ENCODE results near the gene SMIM24. TPM values are rescaled to one million over a fixed set of nuclear protein-coding genes. Genes with fewer than 3 reads are reported as not detected.
A peak's percentile ranks its signal among the peaks of the same experiment; 100 is the strongest.

The SMIM24 gene
- total and polyA plus RNA-seq, 10 of the 15 experiments (the other 5 are each of a cell fraction or from before 2014, with no cell fraction given), result 0.14 to 0.44 (median 0.23) TPM; not detected in 4

DNA sequence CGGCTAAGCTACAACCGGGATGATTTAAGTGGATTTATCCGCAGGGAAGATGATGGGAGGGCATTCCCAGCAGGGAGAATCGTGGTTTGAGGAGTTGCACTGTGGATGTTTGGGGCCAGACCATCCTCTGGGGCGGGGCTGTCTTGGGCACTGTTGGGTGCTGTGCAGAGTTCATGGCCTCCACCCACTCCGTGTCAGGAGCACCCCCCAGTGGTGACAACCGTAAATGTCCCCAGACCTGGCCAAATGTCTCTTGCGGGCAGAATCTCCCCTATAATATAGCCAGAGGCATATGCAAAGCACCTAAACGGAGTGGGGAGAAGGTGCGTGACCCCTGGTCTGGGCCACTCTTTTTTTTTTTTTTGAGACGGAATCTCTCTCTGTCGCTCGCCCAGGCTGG is 40.2 kb downstream of the SMIM24 start (continued):
- TF ChIP-seq, protein P1, sequence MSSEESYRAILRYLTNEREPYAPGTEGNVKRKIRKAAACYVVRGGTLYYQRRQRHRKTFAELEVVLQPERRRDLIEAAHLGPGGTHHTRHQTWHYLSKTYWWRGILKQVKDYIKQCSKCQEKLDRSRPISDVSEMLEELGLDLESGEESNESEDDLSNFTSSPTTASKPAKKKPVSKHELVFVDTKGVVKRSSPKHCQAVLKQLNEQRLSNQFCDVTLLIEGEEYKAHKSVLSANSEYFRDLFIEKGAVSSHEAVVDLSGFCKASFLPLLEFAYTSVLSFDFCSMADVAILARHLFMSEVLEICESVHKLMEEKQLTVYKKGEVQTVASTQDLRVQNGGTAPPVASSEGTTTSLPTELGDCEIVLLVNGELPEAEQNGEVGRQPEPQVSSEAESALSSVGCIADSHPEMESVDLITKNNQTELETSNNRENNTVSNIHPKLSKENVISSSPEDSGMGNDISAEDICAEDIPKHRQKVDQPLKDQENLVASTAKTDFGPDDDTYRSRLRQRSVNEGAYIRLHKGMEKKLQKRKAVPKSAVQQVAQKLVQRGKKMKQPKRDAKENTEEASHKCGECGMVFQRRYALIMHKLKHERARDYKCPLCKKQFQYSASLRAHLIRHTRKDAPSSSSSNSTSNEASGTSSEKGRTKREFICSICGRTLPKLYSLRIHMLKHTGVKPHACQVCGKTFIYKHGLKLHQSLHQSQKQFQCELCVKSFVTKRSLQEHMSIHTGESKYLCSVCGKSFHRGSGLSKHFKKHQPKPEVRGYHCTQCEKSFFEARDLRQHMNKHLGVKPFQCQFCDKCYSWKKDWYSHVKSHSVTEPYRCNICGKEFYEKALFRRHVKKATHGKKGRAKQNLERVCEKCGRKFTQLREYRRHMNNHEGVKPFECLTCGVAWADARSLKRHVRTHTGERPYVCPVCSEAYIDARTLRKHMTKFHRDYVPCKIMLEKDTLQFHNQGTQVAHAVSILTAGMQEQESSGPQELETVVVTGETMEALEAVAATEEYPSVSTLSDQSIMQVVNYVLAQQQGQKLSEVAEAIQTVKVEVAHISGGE (CRISPR knock-in tag; IDR thresholded peaks at IDR 0.05), result no peak
- no peak for TF ChIP-seq MEF2B (IDR thresholded peaks at IDR 0.05; ENCODE audit: partially characterized antibody, poor library complexity, severe bottlenecking)
- no peak for TF ChIP-seq SPI1 (IDR thresholded peaks at IDR 0.05; ENCODE audit: borderline replicate concordance, insufficient read depth, low read depth, low read length)

DNA sequence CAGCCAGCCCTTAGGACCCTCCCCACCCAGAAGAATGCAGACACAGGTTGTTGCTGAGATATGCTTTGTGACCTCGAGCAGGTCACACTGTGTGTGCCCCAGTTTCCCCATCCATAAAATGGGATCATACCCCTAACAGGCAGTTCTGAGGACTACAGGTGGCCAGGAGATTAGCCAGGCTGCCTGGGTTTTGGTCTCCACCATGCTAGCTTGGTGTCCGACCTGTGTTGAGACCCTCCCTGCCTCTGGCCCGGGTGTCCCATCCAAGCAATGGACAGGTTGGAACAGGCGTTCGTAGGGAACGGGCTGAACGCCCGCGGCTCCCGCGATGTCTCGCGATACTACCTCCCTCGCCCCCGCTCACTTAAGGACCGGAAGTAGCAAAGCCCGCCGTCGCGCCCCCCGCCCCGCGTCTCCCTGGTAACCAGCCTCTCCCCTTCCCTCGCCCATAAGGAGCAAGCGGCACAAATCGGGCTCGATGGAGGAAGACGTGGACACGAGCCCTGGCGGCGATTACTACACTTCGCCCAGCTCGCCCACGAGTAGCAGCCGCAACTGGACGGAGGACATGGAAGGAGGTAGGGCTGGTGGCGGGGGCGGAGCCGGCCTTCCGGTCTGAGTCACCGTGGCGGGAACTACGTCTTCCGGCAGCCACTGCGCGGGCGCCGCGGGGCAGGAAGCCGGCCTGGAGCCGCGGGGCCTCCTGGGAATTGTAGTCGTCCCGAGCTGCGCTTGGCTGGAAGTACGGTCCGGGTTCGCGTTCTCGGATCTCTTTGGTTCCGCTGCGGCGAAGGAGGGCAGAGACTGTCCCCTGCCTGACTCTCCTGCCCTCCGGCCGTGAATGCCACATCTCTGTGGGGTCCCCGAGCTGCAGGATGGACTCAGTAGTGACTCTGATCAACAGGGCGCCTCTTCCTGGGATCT is 45.4 kb downstream of the SMIM24 start:
- under 1% methylated on average over 64 of the region's 67 CpGs for WGBS (ENCODE audit: insufficient coverage, insufficient replicate concordance, low lambda C conversion rate, missing lambda C conversion rate)
- Histone ChIP-seq H3K9me3 (replicated peaks; ENCODE audit: control insufficient read depth, insufficient read depth, low read length) (peaks cover 3% of the 10 kb centered on the region; the same call in 2 of the 3 replicates), H3K27me3 (replicated peaks in 1 of 2; ENCODE audit: control insufficient read depth in 2 of 2, insufficient read depth in 2 of 2, low read length in 1 of 2) (no peaks in the 10 kb centered on the region), H3K79me2 (ENCODE audit: control insufficient read depth, insufficient read depth, low read length) (no peaks in the 10 kb centered on the region; the same call in 1 of the 2 replicates), H3K4me2 (ENCODE audit: control insufficient read depth, insufficient read depth) (peak overlapping the region; percentile 99), H3K27ac (ENCODE audit: control insufficient read depth, insufficient read depth) (peak overlapping the region; percentile 98), H3K9ac (ENCODE audit: control insufficient read depth, insufficient read depth, low read length) (peak overlapping the region; percentile 78), H3K4me1 (ENCODE audit: control insufficient read depth, insufficient read depth, low read length) (peaks cover 5% of the 10 kb centered on the region), H3K4me3 (peak overlapping the region; percentile 74), H4K20me1 (ENCODE audit: control insufficient read depth, insufficient read depth) (no peaks in the 10 kb centered on the region), H3K36me3 (ENCODE audit: control insufficient read depth in 2 of 2, insufficient read depth in 2 of 2, low read length in 1 of 2) (peaks cover 14 to 17% of the 10 kb centered on the region in 2 experiments; a peak in 3 of 4 replicates), H2AFZ (ENCODE audit: control insufficient read depth, low read depth, low read length) (peak overlapping the region; percentile 94)
- FAIRE-seq (peak; percentile 94), DNase-seq (ENCODE audit: low read depth, low spot score) (peak; percentile 80), ATAC-seq (peak; percentile 99)
- in situ Hi-C loops (cut with MboI) (loop anchor here (5.0 kb wide), 1 partner anchor 108 kb away; no protein-coding TSS in a partner anchor), intact Hi-C loops (cut with micrococcal nuclease; ENCODE audit: unreplicated experiment) (no loop called here)
- RAD21 ChIA-PET (ENCODE audit: unreplicated experiment), result interaction anchor here (0.9 kb wide), 1 partner anchor 15 kb away, joined by 3 read pairs; no protein-coding TSS in a partner anchor
- POLR2A ChIA-PET, result no interaction called here
- BruUV-seq (replicated peaks), result TSS peak; percentile 56
- CTCF ChIA-PET, result interaction anchor here (0.6 to 1.2 kb wide), 3 partner anchors 108 to 422 kb away, joined by 3 to 4 read pairs (median 4); no protein-coding TSS in a partner anchor
- SMC1A ChIA-PET (ENCODE audit: uncharacterized antibody, unreplicated experiment), result interaction anchor here (0.6 to 0.7 kb wide), 2 partner anchors 78 to 132 kb away, joined by 3 read pairs; no protein-coding TSS in a partner anchor
- TF ChIP-seq SMC3 (IDR thresholded peaks at IDR 0.05; ENCODE audit: borderline replicate concordance, low read length) (no peak), POU2F2 (IDR thresholded peaks at IDR 0.05; ENCODE audit: borderline replicate concordance, low read depth, low read length) (peak; percentile 39; the same call in 1 of the 3 replicates), NFXL1 (IDR thresholded peaks at IDR 0.05; ENCODE audit: borderline replicate concordance) (no peak), TAF1 (IDR thresholded peaks at IDR 0.05; ENCODE audit: borderline replicate concordance, low read depth, low read length) (peak; percentile 73; the same call in 1 of the 2 replicates), ZSCAN29 (IDR thresholded peaks at IDR 0.05) (no peak), DPF2 (IDR thresholded peaks at IDR 0.05) (peak; percentile 77; the same call in 1 of the 2 replicates), ETV6 (conservative IDR thresholded peaks at IDR 0.05 in 1 of 2, IDR thresholded peaks at IDR 0.05 in 1 of 2; ENCODE audit: borderline replicate concordance in 1 of 2, low read depth in 1 of 2) (no peak)
- TF ChIP-seq, protein P2, sequence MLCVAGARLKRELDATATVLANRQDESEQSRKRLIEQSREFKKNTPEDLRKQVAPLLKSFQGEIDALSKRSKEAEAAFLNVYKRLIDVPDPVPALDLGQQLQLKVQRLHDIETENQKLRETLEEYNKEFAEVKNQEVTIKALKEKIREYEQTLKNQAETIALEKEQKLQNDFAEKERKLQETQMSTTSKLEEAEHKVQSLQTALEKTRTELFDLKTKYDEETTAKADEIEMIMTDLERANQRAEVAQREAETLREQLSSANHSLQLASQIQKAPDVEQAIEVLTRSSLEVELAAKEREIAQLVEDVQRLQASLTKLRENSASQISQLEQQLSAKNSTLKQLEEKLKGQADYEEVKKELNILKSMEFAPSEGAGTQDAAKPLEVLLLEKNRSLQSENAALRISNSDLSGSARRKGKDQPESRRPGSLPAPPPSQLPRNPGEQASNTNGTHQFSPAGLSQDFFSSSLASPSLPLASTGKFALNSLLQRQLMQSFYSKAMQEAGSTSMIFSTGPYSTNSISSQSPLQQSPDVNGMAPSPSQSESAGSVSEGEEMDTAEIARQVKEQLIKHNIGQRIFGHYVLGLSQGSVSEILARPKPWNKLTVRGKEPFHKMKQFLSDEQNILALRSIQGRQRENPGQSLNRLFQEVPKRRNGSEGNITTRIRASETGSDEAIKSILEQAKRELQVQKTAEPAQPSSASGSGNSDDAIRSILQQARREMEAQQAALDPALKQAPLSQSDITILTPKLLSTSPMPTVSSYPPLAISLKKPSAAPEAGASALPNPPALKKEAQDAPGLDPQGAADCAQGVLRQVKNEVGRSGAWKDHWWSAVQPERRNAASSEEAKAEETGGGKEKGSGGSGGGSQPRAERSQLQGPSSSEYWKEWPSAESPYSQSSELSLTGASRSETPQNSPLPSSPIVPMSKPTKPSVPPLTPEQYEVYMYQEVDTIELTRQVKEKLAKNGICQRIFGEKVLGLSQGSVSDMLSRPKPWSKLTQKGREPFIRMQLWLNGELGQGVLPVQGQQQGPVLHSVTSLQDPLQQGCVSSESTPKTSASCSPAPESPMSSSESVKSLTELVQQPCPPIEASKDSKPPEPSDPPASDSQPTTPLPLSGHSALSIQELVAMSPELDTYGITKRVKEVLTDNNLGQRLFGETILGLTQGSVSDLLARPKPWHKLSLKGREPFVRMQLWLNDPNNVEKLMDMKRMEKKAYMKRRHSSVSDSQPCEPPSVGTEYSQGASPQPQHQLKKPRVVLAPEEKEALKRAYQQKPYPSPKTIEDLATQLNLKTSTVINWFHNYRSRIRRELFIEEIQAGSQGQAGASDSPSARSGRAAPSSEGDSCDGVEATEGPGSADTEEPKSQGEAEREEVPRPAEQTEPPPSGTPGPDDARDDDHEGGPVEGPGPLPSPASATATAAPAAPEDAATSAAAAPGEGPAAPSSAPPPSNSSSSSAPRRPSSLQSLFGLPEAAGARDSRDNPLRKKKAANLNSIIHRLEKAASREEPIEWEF (IDR thresholded peaks at IDR 0.05; ENCODE audit: insufficient replicate concordance, low read depth, low read length), result no peak
